A549 (cell line): ENCODE measurements around the gene C3orf70. TPM values are rescaled to one million over a fixed set of nuclear protein-coding genes. Genes with fewer than 3 reads are reported as not detected.

Experiments
- ATAC-seq, 2 experiments: fragments of 200-7000 bp in 1 of 2; fragments of >200 bp in 1 of 2; cut with Nextera tagmentation in 1 of 2; cut with Tn5 transposase in 1 of 2; 3 replicates each; pipeline versions ENCODE4 v1.8.0 to v1.9.1; 2018 to 2020; ENCODE audit warnings: mild to moderate bottlenecking in 1 of 2, moderate library complexity in 1 of 2
- CTCF ChIA-PET: fragments of 300-600 bp; sonication (Branson Sonifier 250); formaldehyde crosslinking; extraction: SDS; loops from one replicate; lab custom pipeline; 2021; ENCODE audit warnings: antibody characterized with exemption, inconsistent platforms; lab: Yijun Ruan, JAX
- POLR2A ChIA-PET: fragments of 350-600 bp; formaldehyde crosslinking; extraction: SDS; loops from one replicate; lab custom pipeline; 2021; ENCODE audit warnings: antibody characterized with exemption, inconsistent platforms; lab: Yijun Ruan, JAX
- DNase-seq, 2 experiments: peaks; one replicate each; pipeline versions ENCODE4 v3.0.0 to v3.0.0-alpha.2; 2011 to 2016; ENCODE audit warnings: low read depth in 1 of 2, low spot score in 1 of 2
- FAIRE-seq: peaks from 2 replicates; lab custom pipeline; 2011; peaks lifted over from hg19 to GRCh38; lab: Jason Lieb, UNC
- H3K27ac ChIP-seq, 2 experiments: fragments of >200 bp; sonication (Bioruptor Twin); formaldehyde crosslinking; 3 replicates each; pipeline ENCODE4 v1.5.1; 2016 to 2017
- H3K4me1 ChIP-seq: fragments of >200 bp; sonication (Bioruptor Twin); formaldehyde crosslinking; 3 replicates; pipeline ENCODE4 v1.6.1; 2016
- H3K4me2 ChIP-seq: fragments of >200 bp; sonication (Bioruptor Twin); formaldehyde crosslinking; 3 replicates; pipeline ENCODE4 v1.6.1; 2016
- H3K4me3 ChIP-seq: fragments of >200 bp; sonication (Bioruptor Twin); formaldehyde crosslinking; 3 replicates; pipeline ENCODE4 v1.5.1; 2016
- H3K9me3 ChIP-seq: fragments of >200 bp; sonication (Bioruptor Twin); formaldehyde crosslinking; 3 replicates; pipeline ENCODE4 v1.6.1; 2016
- CBX2 ChIP-seq: fragments of 200-600 bp; sonication (generic); IDR thresholded peaks from 2 replicates; pipeline ENCODE4 v1.6.1; 2016; ENCODE audit warnings: low read depth, mild to moderate bottlenecking, borderline replicate concordance
- CEBPB ChIP-seq, 2 experiments: fragments of >200 bp in 1 of 2; sonication (Bioruptor Twin) in 1 of 2; formaldehyde crosslinking in 1 of 2; IDR thresholded peaks; 2 replicates each; pipeline ENCODE4 v1.6.1; 2012 to 2016
- FOSB ChIP-seq: fragments of 250-450 bp; sonication (Bioruptor Pico); IDR thresholded peaks from 2 replicates; pipeline ENCODE4 v1.5.0; 2020; ENCODE audit warnings: mild to moderate bottlenecking, moderate library complexity
- FOXS1 ChIP-seq: fragments of 250-450 bp; sonication (Bioruptor Pico); IDR thresholded peaks from 2 replicates; pipeline ENCODE4 v1.5.0; 2020; ENCODE audit warnings: mild to moderate bottlenecking, moderate library complexity
- HOXB5 ChIP-seq: fragments of 250-450 bp; sonication (Bioruptor Pico); IDR thresholded peaks from 2 replicates; pipeline ENCODE4 v1.5.0; 2020; ENCODE audit warnings: mild to moderate bottlenecking, moderate library complexity
- JUNB ChIP-seq: fragments of >200 bp; sonication (Bioruptor Twin); formaldehyde crosslinking; IDR thresholded peaks from 2 replicates; pipeline ENCODE4 v1.6.1; 2016
- NFE2L2 ChIP-seq: fragments of 150-350 bp; conservative IDR thresholded peaks from 2 replicates; pipeline ENCODE4 v1.6.1; 2014; ENCODE audit warnings: low read length
- NR3C1 ChIP-seq: fragments of >200 bp; sonication (Bioruptor Twin); formaldehyde crosslinking; IDR thresholded peaks from 3 replicates; pipeline ENCODE4 v1.6.1; 2017
- RARB ChIP-seq: fragments of 250-450 bp; sonication (Bioruptor Pico); IDR thresholded peaks from 2 replicates; pipeline ENCODE4 v1.8.0; 2021; ENCODE audit warnings: mild to moderate bottlenecking, moderate library complexity
- RFX5 ChIP-seq: fragments of 450-650 bp; IDR thresholded peaks from 2 replicates; pipeline ENCODE4 v1.7.1; 2014; ENCODE audit warnings: antibody characterized with exemption, mild to moderate bottlenecking, moderate library complexity
- TP53 ChIP-seq: fragments of 250-450 bp; sonication (Bioruptor Pico); IDR thresholded peaks from 2 replicates; pipeline ENCODE4 v1.5.0; 2021; ENCODE audit warnings: mild to moderate bottlenecking, moderate library complexity
- ZFP36 ChIP-seq: fragments of 450-650 bp; IDR thresholded peaks from 2 replicates; pipeline ENCODE4 v1.6.1; 2014; ENCODE audit warnings: borderline replicate concordance; ENCODE audit not compliant: partially characterized antibody
- WGBS: methylation state at CpG from one replicate; pipeline ENCODE4 v1.1.6; 2017; ENCODE audit errors: missing lambda C conversion rate; 5-methylcytosine and 5-hydroxymethylcytosine counted together
- polyA plus RNA-seq, 4 experiments: library from polyadenylated mRNA; depleted of rRNA in 3 of 4; stranded (reverse); fragments of >200 nt; fragmentation: RNase III in 1 of 4; extraction: RNeasy Plus Mini Kit Qiagen cat#74134 plus additional on column Dnase treatment in 1 of 4; gene quantifications; 2 replicates in 3 of 4; 3 replicates in 1 of 4; pipeline ENCODE4 v1.2.3, GENCODE V29; 2011 to 2017
- TF ChIP-seq, protein P1 (sequence below): fragments of >200 bp; sonication (Bioruptor Twin); formaldehyde crosslinking; IDR thresholded peaks from 3 replicates; pipeline ENCODE4 v1.6.1; 2016
- TF ChIP-seq, protein P2 (sequence below): IDR thresholded peaks from 2 replicates; pipeline ENCODE4 v1.6.1; 2012
- TF ChIP-seq, protein P3 (sequence below): fragments of 150-350 bp; IDR thresholded peaks from 2 replicates; pipeline ENCODE4 v1.6.1; 2014; ENCODE audit warnings: low read depth, mild to moderate bottlenecking, low read length
- TF ChIP-seq, protein P4 (sequence below): fragments of 250-450 bp; sonication (Bioruptor Pico); IDR thresholded peaks from 2 replicates; pipeline ENCODE4 v1.5.0; 2021; ENCODE audit warnings: mild to moderate bottlenecking, moderate library complexity, borderline replicate concordance
- TF ChIP-seq, protein P5 (sequence below): fragments of 200-600 bp; sonication (generic); IDR thresholded peaks from 2 replicates; pipeline ENCODE4 v1.6.1; 2016; ENCODE audit warnings: antibody characterized with exemption, mild to moderate bottlenecking, moderate library complexity
- TF ChIP-seq, protein P6 (sequence below): fragments of 450-650 bp; IDR thresholded peaks from 2 replicates; pipeline ENCODE4 v1.6.1; 2014; ENCODE audit warnings: antibody characterized with exemption

Gene C3orf70
- polyA plus RNA-seq, 2 of the 4 experiments (the other 2 are of a cell fraction) = 0.01 TPM; not detected in 1

DNA sequence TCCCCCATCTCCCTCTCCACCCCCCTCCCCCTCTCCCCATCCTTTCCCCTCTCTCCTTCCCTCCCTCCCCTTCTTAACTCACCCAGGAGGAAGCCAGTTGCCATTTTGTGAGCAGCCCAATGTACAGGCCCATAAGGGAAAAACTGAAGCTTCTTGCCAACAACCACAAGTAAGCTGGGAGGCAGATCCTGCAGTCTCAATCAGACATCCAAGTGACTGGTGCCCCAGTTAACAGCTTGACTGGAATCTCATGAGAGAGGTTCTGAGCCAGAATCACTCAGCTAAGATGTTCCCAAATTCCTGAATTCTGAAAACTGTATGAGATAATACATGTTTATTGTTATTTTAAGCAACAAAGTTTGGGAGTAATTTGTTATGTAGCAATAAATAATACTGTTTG lies 90.7 kb downstream of the C3orf70 start:
- no peaks in the 10 kb centered on the region for H3K4me1 ChIP-seq
- H3K4me2 ChIP-seq = no peak overlapping the region
- 0 out of 3 replicates have a peak, but pooled peaks cover 8% of the 10 kb centered on the region for H3K9me3 ChIP-seq
- TF ChIP-seq, protein P1, sequence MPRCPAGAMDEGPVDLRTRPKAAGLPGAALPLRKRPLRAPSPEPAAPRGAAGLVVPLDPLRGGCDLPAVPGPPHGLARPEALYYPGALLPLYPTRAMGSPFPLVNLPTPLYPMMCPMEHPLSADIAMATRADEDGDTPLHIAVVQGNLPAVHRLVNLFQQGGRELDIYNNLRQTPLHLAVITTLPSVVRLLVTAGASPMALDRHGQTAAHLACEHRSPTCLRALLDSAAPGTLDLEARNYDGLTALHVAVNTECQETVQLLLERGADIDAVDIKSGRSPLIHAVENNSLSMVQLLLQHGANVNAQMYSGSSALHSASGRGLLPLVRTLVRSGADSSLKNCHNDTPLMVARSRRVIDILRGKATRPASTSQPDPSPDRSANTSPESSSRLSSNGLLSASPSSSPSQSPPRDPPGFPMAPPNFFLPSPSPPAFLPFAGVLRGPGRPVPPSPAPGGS = no peak
- TF ChIP-seq TP53 (no peak), CEBPB (IDR thresholded peaks at IDR 0.05) (no peak), FOSB (no peak)
- TF ChIP-seq, protein P2, sequence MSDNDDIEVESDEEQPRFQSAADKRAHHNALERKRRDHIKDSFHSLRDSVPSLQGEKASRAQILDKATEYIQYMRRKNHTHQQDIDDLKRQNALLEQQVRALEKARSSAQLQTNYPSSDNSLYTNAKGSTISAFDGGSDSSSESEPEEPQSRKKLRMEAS = no peak
- TF ChIP-seq, protein P3, sequence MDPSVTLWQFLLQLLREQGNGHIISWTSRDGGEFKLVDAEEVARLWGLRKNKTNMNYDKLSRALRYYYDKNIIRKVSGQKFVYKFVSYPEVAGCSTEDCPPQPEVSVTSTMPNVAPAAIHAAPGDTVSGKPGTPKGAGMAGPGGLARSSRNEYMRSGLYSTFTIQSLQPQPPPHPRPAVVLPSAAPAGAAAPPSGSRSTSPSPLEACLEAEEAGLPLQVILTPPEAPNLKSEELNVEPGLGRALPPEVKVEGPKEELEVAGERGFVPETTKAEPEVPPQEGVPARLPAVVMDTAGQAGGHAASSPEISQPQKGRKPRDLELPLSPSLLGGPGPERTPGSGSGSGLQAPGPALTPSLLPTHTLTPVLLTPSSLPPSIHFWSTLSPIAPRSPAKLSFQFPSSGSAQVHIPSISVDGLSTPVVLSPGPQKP = no peak
- ChIA-PET POLR2A (no interaction called here), CTCF (interaction anchor here (0.6 kb wide), 1 partner anchor 10 kb away, joined by 3 read pairs; no protein-coding TSS in a partner anchor)
- ATAC-seq = no peak
- no peak for FAIRE-seq
- H3K27ac ChIP-seq = no peak overlapping the region
- no peak overlapping the region for H3K4me3 ChIP-seq
- DNase-seq = no peak

DNA sequence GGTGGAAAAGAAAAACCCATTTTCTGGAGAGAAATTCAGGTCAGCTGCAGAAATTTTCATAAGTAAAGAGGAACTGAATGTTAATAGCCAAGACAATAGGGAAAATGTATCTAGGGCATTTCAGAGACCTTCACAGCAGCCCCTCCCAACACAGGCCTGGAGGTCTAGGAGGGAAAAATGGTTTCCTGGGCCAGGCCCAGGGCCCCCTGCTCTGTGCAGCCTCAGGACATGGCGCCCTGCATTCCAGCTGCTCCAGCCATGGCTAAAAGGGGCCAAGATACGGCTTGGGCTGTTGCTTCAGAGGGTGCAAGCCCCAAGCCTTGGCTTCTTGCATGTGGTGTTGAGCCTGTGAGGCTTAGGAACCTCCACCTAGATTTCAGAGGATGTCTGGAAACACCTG lies 92.2 kb downstream of the C3orf70 start:
- Histone ChIP-seq H3K4me1 (no peaks in the 10 kb centered on the region), H3K27ac (no peak overlapping the region), H3K9me3 (0 out of 3 replicates have a peak, but pooled peaks cover 8% of the 10 kb centered on the region), H3K4me2 (no peak overlapping the region), H3K4me3 (no peak overlapping the region)
- ATAC-seq = no peak
- ChIA-PET POLR2A (no interaction called here), CTCF (no interaction called here)
- no peak for DNase-seq
- WGBS = 25% methylated on average over 2 of the region's 2 CpGs
- TF ChIP-seq ZFP36 (peak; percentile 40), CBX2 (no peak), RFX5 (no peak)
- TF ChIP-seq, protein P4, sequence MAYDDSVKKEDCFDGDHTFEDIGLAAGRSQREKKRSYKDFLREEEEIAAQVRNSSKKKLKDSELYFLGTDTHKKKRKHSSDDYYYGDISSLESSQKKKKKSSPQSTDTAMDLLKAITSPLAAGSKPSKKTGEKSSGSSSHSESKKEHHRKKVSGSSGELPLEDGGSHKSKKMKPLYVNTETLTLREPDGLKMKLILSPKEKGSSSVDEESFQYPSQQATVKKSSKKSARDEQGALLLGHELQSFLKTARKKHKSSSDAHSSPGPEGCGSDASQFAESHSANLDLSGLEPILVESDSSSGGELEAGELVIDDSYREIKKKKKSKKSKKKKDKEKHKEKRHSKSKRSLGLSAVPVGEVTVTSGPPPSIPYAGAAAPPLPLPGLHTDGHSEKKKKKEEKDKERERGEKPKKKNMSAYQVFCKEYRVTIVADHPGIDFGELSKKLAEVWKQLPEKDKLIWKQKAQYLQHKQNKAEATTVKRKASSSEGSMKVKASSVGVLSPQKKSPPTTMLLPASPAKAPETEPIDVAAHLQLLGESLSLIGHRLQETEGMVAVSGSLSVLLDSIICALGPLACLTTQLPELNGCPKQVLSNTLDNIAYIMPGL (CRISPR knock-in tag) = no peak
- FAIRE-seq = no peak

DNA sequence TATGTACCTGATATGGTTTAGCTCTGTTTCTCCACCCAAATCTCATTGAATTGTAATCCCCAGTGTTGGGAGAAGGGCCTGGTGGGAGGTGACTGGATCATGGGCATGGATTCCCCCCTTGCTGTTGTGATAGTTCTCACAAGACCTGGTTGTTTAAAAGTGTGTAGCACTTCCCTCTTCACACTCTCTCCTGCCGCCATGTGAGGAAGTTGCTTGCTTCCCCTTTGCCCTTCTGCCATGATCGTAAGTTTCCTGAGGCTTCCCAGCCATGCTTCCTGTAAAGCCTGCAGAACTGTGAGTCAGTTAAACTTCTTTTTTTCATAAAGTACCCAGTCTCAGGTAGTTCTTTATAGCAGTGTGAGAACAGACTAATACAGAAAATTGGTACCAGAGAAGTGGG lies 93.1 kb downstream of the C3orf70 start:
- ChIA-PET POLR2A (no interaction called here), CTCF (no interaction called here)
- Histone ChIP-seq H3K4me2 (no peak overlapping the region), H3K9me3 (0 out of 3 replicates have a peak, but pooled peaks cover 8% of the 10 kb centered on the region), H3K27ac (no peak overlapping the region), H3K4me3 (no peak overlapping the region), H3K4me1 (no peaks in the 10 kb centered on the region)
- ATAC-seq = no peak
- DNase-seq = no peak
- WGBS = 97% methylated on average over 2 of the region's 2 CpGs
- FAIRE-seq = no peak
- TF ChIP-seq, protein P1 = no peak
- no peak for TF ChIP-seq FOXS1 (CRISPR knock-in tag)
- TF ChIP-seq, protein P5, sequence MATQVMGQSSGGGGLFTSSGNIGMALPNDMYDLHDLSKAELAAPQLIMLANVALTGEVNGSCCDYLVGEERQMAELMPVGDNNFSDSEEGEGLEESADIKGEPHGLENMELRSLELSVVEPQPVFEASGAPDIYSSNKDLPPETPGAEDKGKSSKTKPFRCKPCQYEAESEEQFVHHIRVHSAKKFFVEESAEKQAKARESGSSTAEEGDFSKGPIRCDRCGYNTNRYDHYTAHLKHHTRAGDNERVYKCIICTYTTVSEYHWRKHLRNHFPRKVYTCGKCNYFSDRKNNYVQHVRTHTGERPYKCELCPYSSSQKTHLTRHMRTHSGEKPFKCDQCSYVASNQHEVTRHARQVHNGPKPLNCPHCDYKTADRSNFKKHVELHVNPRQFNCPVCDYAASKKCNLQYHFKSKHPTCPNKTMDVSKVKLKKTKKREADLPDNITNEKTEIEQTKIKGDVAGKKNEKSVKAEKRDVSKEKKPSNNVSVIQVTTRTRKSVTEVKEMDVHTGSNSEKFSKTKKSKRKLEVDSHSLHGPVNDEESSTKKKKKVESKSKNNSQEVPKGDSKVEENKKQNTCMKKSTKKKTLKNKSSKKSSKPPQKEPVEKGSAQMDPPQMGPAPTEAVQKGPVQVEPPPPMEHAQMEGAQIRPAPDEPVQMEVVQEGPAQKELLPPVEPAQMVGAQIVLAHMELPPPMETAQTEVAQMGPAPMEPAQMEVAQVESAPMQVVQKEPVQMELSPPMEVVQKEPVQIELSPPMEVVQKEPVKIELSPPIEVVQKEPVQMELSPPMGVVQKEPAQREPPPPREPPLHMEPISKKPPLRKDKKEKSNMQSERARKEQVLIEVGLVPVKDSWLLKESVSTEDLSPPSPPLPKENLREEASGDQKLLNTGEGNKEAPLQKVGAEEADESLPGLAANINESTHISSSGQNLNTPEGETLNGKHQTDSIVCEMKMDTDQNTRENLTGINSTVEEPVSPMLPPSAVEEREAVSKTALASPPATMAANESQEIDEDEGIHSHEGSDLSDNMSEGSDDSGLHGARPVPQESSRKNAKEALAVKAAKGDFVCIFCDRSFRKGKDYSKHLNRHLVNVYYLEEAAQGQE = no peak
- no peak for TF ChIP-seq NFE2L2
- TF ChIP-seq ZFP36 = no peak
- no peak for TF ChIP-seq JUNB
- TF ChIP-seq HOXB5 = no peak
- TF ChIP-seq, protein P6, sequence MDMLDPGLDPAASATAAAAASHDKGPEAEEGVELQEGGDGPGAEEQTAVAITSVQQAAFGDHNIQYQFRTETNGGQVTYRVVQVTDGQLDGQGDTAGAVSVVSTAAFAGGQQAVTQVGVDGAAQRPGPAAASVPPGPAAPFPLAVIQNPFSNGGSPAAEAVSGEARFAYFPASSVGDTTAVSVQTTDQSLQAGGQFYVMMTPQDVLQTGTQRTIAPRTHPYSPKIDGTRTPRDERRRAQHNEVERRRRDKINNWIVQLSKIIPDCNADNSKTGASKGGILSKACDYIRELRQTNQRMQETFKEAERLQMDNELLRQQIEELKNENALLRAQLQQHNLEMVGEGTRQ = no peak
- TF ChIP-seq RARB (CRISPR knock-in tag) = no peak
- TF ChIP-seq NR3C1 = no peak
- TF ChIP-seq, all 56 proteins: peak for 0
